Globus pallidus (tissue), 1 donor: Measurements from ENCODE around the gene CEBPZ.
A peak's percentile ranks its signal among the peaks of the same experiment; 100 is the strongest.
"Not testable (repeated sequence)": the region's sequence is repeated elsewhere in the genome, so short reads cannot be mapped to it uniquely, and the experiment has no call there.

ENCODE experiments used
- DNase-seq: peaks from one replicate; pipeline ENCODE4 v3.0.0-alpha.2; 2015; ENCODE audit warnings: low spot score

CEBPZ gene, protein sequence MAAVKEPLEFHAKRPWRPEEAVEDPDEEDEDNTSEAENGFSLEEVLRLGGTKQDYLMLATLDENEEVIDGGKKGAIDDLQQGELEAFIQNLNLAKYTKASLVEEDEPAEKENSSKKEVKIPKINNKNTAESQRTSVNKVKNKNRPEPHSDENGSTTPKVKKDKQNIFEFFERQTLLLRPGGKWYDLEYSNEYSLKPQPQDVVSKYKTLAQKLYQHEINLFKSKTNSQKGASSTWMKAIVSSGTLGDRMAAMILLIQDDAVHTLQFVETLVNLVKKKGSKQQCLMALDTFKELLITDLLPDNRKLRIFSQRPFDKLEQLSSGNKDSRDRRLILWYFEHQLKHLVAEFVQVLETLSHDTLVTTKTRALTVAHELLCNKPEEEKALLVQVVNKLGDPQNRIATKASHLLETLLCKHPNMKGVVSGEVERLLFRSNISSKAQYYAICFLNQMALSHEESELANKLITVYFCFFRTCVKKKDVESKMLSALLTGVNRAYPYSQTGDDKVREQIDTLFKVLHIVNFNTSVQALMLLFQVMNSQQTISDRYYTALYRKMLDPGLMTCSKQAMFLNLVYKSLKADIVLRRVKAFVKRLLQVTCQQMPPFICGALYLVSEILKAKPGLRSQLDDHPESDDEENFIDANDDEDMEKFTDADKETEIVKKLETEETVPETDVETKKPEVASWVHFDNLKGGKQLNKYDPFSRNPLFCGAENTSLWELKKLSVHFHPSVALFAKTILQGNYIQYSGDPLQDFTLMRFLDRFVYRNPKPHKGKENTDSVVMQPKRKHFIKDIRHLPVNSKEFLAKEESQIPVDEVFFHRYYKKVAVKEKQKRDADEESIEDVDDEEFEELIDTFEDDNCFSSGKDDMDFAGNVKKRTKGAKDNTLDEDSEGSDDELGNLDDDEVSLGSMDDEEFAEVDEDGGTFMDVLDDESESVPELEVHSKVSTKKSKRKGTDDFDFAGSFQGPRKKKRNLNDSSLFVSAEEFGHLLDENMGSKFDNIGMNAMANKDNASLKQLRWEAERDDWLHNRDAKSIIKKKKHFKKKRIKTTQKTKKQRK

DNA sequence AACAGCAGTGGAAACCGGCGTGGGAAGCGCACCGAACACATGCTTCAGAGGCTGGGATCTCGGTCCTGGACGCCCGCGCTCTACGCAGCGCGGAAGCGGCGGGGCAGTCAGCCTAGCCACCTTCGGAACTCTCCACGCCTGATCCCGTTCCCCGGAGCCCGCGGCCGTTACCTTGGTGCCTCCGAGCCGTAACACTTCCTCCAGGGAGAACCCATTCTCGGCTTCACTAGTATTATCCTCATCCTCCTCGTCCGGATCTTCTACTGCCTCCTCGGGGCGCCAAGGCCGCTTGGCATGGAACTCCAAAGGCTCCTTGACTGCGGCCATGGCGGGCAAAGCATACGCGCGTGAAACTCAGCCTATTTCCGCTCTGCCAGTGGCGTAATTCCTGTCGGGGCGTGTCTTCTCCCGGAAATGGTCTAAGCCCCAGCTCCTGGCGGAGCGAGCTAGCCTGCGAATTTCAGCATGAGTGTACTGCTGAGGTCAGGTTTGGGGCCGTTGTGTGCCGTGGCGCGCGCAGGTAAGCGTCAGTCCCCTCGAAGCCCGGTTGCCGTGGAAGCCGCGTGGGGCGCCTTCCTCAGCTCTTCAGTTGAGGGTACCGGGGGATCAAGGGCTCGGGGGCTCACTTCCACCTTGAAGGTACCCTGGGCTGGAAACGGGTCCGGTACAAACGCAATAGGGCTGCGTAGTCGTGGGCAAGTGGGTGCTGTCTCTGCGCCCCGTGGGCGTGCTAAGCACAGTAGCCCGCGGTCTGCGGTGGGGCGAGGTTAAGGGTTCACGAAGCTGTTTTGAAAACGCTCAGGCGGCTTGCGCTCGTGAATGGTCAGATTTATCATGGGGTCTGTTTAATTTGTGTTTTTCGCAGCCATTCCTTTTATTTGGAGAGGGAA is at the start of gene CEBPZ, which contains the start of gene NDUFAF7:
CEBPZ (minus strand) TSS at position 356 of the 890 bp plus-strand sequence; CDS start at position 327, 29 bp downstream.
NDUFAF7 (plus strand) TSS at position 418 of the 890 bp plus-strand sequence; CDS start at position 466, 48 bp downstream.
- peak; percentile 90 for DNase-seq

DNA sequence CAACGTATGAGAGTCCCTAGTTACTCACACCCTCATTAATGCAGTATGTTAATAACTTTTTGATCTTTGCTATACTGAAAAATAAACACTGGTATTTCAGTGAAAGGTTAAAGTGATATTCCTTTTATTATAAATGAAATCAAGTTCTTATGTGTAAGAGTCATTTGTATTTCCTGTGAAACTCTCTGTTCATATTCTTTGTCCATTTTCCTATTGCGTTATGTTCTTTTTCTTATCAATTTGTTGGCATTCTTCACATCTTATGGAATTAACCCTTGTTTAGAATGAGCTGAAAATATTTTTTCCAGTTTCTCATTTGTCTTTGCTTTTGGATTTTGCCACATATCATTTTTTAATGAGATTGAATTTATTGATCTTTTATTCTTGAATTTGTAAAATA is 44.9 kb upstream of the CEBPZ start:
- no peak for DNase-seq

DNA sequence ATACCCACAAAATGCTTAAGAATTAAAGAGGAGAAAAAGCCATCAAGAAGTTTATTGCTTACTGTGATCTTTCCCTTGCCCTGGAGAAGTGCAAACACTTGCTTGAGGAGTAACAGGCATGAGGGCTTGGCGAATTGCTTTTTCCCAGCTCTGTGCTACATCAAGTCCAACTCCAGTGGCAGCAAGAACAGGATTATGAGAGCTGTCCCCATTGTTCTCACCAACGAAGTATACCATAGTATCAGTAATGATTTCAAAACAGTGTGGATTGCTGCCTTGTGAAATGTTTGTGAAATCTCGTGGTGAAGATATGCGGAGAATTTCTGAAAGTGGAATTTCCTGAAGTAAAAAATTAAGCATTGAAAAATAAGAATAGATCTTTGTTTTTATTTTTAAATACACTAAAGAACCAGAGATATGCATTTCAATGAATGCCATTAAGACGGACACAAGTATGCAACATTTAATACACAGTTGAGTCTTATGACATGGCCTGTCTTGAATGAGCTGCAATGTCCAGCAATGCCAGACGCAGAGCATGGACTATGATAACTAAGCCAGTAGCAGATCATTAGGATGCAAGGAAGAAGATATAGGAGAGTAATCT is 43.1 kb upstream of the CEBPZ start:
- no peak for DNase-seq

DNA sequence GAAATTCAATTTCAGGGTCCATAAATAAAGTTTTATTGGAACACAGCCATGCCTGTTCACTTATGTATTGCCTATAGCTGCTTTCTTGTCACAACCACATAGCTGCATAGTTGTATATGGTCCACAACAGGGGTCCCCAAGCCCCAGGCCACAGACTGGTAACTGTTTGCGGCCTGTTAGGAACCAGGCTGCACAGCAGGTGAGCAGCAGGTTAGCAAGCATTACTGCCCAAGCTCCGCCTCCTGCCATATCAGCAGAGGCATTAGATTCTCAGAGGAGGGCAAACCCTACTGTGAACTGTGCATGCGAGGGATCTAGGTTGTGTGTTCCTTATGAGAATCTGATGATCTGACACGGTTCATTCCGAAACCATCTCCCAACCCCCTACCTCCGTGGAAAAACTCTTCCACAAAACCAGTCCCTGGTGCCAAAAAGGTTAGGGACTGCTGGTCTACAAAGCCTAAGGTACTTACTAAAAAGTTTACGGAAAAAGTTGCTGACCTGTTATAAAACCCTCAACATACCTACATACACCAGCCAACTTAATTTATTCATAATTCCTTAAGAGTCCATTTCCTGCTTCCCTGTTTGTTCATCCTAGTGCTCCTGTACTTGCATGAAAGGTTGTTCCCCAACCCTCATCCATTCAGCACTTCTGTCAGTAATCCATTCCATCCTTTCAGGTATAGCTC is 40.1 kb upstream of the CEBPZ start:
- DNase-seq: no peak

DNA sequence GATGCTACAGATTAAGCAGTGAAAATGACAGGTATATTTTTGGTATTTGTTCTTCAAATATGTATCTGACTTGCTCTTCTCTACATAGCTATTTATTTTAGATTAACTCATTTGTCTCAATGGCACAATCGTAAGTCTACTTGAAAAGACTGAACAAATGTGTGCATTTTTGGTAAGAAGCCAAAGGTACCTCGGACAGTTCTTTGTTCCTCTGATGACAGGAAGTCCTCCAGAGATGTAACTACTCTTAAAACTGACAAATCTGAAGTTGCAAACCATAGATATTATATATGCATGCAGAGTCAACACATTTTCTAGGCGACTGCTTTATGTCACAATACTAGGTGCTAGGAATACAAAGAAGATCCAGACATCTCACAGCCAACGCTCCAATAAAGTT is 36.7 kb upstream of the CEBPZ start:
- no peak for DNase-seq

DNA sequence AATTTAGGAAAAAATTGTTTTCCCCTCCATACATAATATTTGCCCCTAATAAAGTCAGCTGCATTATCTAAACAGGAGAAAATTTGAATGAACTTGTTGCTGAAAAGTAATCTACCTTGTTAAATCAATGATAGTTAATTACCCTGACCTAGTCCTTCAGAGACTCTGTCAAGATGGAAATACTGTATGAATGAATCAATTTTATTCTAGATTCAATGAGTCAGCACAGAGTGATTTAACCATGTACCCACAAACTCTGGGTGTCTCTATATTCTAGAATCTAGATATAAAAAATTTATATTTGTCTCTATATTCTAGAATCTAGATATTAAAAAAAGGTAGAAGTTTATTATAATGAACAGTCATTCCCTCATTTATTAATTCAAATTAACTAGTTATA is 36.3 kb upstream of the CEBPZ start:
- no peak for DNase-seq

DNA sequence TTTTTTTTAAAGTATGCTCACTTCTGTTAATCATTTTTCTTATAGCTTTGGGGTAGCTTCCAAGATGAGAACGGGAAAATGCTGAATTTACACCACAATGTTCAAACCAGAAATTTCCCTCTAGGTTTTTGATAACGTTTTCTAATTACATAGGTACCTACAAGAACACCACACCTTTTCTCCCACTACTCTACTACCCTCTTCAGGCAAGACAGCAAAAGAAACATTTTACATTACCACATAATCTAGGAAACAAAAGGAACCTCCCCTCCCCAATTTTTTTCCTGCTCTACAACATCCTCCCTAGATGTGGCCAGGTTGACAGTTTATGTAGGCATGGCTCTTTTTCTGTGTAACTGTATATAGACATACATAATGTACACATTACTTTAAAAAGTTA is 32.4 kb upstream of the CEBPZ start:
- DNase-seq: no peak

DNA sequence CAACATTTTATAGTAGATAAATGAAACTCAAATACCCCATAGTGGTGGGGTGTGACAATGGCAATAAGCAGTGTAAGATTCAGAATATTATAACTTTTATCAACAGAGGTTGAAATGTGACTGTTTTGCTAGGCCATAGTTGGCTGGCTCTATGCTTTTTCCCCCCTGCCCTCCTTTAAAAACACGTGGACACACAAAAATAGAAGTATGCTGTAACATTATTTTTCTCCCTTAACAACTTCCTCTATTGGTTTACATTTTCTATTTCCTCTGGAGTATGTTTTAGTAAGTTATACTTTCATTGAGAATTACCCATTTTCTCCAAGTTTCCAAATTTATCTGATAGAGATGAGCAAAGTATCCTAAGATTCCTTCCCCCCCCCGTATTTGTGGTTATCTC is 31.1 kb upstream of the CEBPZ start:
- no peak for DNase-seq

DNA sequence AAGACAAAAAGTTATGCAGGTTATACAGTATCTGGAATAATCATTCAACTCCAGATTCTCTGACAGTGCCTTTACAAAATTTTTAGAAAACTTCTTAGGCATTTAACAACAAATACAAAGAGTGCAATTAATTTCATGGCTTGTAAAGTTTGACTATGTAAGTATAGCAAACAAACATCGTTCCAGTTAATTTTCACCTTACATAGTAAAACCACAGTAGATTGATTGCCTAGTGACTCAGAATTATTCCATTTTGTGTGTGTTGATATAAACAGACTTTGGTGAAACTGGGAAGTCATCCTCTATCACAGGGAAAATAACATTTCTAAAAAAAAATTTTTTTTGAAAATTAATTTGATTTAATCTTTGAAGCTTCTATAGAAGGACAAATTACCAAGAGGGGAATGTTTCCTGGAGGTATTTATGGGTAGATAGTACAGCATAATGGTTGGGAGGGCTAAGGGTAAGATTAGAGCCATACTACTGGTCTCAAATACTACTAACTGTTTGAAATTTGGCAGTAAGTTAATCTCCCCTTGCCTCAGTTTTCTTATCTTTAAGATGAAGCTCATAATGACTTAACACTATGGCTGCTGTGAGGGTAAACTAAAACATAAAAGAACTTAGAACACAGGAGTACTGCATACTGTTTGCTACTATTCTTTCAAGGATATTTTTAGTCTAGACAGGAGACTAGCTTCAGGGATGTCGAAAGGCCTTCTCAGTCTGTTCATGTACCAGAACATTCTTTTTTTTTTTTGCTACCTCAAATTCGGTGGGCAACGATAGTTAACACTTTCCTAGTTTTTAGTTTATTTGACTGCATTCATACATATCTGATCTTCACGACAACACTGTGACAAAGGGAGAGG is 19.7 kb upstream of the CEBPZ start:
- DNase-seq: no peak

DNA sequence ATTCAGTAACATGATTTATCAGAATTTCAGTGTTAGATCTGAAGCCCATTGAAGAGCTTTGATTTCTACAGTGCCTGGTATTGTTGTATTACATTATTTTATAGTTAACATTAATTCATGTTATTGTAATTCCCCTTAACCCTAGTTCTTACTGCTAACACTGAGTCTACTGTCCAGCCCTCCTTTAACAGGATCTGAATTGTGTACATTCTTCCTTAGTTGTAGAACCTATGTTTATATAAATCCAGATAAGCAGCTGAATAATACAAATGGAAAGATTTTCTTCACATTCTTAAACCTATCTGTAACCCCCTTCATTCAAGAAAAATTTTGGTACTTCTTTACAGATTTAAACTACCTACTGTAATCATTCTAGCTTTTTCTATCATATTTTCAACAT is 14.8 kb upstream of the CEBPZ start:
- no peak for DNase-seq

DNA sequence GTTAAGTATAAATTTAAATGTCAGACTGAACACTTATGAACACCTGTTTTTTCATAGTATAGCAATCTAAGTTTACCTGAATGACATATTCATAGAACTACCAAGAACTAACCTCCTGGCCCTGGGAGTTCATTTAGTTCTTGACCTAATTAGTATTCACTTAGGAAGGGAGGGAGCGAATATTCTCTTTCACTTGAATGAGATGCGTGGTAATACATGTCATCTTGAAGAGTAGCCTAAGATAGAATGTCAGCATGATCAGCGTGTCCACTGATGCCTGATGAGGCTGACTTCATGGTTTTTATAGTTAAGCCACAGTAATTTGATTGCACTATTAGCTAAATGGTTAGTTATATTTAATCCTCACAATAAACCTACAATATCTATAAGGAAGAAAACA is 13.4 kb upstream of the CEBPZ start:
- DNase-seq: no peak

DNA sequence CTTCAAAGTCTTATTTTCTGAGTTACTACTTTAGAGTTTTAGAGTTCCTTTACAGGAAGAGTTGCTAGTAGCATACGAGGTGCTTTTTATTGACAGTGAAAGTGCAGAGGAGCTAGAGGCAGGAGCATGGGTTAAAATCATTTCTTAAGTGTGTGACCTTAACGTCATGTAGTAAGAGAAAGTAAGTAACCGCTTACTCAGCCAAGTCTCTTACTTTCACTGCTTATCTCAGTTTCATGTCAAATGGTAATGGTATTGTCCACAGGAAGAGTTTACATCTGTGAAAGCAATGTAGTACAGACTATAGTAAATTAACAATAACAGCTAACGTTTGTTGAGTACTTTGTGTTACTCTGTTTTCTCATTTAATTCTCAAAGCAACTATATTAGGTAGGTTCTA is 12.6 kb upstream of the CEBPZ start:
- no peak for DNase-seq

DNA sequence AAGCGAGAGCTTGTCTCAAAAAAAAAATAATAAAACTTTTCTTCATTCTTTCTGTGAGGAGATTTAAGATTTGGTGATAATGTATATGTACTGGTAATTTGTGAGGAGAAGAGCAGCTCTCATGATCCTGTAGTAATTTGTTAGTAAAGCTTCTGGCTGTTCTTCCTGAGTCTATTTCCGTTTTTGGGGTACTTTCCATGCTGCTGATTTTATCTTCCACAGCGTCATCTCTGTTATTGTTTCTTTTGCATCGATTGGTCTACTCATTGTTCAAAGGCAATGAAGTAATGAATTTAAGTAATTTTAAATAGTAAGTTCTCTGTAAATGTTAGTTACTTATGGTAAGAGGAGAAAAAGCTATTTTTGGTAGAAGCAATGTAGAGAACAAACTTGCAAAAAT is 12.0 kb upstream of the CEBPZ start:
- DNase-seq: no peak

DNA sequence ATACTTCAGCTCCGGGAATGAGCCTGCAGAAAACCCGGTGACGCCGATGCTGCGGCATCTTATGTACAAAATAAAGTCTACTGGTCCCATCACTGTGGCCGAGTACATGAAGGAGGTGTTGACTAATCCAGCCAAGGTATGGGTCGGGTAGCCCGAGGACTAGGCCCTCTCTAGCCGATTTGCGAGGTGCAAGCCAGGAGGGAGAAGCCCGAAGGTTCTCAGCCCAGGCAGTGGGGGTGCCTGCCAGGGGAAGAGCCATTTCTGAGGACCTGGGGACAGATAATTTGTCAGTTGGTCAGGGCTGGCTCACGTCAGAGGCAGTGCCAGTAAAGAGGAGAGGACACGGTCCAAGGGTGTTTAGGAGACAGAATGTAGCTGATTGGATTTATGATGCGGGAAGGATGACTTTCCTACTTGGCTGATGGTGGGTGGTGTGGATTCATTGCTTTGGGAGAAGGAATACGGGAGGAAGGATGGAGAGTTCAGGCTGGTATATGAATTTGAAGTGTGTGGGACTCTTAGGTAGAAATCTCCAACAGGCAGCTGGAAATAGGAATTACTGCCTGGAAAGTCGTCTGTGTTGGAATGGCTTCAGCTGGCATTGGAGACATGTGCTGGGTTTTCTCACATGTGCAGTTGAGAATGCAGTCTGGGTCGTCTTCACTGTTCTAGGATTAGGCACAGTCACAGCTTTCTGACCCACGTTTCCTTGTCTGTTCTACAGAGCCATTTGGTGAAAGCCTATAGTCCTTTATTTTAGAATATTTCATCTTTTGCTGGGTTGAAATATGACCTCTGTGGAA is 936 bp upstream of the CEBPZ start:
- no peak for DNase-seq

DNA sequence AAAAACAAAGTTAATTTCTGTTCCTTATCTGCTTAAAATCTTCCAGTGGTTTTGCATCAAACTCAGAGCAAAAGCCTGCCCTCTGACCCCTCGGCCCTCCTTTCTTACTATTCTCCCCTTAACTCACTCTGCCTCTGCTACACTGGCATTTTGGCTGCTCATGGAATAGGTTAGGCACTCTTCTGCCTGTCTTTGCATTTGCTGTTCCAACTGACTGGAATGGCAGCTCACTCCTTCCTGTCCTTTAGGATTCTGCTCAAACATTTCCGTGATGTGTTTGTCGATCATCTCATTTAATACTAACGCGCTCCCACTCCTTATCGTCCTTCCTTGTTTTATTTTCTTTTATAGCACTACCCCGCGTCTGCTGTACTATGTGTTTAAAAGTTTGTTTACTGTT is 815 bp downstream of the CEBPZ start:
- no peak for DNase-seq

DNA sequence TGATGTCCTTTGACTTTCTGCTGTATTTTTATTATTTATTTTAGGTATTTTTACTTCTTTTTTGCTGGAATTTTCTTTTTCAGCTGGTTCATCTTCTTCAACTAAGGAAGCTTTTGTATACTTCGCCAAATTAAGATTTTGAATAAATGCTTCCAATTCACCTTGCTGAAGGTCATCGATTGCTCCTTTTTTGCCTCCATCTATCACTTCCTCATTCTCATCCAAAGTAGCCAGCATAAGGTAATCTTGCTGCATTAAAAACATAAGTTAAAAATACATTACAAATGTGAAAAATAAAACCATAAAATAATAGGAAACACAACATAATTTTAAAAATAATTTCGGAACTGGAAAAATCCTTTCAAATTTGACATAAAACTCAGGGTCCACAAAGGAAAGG is 2.6 kb downstream of the CEBPZ start:
- no peak for DNase-seq

DNA sequence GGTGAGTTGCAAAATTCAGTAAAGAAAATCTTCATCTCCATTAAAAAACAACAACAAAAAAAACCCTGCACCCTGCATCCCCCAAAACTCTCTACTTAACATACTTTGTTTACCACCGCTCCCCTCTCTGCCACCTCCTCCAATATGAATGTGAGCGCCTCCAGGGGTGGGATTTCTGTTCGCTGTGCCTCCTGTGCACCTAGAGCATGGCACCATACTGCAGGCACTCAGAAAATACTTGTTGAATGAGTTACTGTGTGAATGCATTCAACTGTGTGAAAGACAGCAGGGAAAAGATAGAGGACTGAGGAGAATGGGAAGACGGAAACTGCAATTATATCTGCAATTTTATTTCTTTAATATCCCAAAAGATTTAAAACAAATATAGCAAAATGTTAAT is 4.5 kb downstream of the CEBPZ start:
- no peak for DNase-seq

DNA sequence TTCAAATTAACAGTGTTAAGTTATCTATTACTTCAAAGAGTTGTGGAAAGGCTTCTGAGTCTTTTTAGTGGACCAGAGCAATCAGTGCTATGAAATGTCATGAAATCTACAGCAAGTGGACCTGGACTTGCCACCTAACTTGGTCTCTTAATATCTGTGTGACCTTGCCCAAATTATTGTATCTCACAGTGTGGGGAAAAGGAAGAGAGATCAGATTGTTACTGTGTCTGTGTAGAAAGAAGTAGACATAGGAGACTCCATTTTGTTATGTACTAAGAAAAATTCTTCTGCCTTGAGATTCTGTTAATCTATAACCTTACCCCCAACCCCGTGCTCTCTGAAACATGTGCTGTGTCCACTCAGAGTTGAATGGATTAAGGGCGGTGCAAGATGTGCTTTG is 6.3 kb downstream of the CEBPZ start:
- not testable (repeated sequence) for DNase-seq

DNA sequence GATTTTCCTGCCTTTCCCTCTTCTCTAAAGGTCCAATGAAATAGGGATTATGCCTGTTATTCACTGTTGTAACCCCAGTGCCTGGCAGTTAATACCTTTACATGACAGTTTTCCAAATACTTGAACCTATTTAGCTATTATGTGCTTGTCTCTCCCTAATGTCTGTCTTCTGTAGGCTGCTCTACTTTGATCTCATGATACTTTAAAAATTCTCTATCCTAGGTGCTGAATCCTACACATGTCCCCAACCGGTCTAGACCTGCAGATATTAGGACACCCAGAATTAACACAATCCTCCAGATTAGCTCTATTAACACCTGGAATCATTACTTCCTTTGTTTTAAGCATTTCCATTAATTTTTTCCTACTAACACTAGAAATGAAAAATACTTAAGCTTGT is 7.3 kb downstream of the CEBPZ start:
- no peak for DNase-seq
